ENCODE results near the gene BTBD9.

BTBD9 gene

DNA sequence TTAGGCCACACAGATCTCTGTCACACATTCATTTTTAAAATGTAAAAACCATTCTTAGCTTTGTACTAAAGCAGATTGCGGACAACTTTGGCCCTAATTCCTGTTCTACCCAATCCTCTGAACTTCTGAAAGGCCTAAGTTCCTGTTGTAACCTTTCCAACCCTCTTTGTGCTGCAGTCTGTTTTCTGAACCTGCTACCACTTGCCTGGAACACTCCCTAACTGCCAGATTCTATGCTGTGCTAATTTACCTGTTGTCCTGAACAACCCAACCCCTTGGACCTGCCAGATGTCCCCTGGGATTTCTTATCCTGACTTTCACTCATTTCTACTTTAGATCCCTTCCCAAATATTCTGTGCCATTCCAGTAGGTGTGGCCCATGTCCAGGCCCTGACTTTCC is 421.5 kb downstream of the BTBD9 start:
- in situ Hi-C loops (cut with HindIII; ENCODE audit: low pct_ligation_motif_present, low pct_unique_long_range_greater_than_20kb, low sequenced_read_pairs): no loop called here
- no peak for DNase-seq

DNA sequence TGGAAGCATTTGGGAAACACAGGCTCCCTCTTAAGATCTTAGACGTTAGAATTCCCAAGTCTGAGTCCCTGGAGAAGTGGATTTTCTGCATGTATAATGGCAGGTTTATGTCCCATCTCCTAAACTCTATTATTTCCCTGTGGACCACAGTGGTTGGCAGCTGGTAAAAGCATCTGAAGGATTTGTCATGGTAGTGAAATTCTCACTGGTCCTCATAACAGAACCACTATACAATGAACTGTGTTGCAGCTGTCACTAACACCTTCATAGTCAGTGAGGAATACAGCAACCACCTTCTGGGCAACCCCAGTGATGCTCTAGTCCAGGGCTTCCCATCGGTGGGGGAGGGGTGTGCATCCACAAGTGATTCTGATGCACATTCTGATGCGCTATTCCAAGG is 423.3 kb downstream of the BTBD9 start:
- in situ Hi-C loops (cut with HindIII; ENCODE audit: low pct_ligation_motif_present, low pct_unique_long_range_greater_than_20kb, low sequenced_read_pairs): no loop called here
- no peak for DNase-seq

DNA sequence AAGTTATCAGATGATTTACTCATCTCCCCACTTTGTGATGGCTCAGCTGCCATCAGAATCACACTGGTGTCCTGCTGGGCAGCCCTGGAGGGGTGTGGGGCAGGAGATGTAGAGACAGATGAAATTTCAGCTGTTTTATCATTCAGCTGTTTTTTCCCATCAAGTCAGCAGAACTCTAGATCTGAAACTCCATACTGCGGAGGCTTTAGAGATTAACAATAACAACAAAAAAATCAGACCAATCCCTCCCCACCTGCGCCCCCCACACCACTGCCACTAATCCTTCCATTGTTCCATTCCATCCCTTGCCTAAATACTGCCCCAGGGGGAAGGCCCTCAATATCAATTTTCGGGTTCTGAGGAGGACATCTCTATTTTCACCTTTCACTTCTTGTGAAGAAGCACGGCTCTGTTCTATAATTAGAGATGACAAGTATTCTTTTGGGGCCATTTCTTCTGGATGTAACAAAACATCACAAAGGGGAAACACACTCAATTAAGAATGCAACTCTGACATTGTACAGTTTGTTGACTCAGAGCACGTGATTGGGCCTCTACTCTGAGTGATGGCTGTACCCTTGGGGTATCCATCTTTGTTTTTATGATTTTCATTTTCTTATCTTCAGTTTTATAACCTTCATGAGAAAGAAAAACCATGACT is 423.9 kb downstream of the BTBD9 start:
- in situ Hi-C loops (cut with HindIII; ENCODE audit: low pct_ligation_motif_present, low pct_unique_long_range_greater_than_20kb, low sequenced_read_pairs): no loop called here
- DNase-seq: no peak

DNA sequence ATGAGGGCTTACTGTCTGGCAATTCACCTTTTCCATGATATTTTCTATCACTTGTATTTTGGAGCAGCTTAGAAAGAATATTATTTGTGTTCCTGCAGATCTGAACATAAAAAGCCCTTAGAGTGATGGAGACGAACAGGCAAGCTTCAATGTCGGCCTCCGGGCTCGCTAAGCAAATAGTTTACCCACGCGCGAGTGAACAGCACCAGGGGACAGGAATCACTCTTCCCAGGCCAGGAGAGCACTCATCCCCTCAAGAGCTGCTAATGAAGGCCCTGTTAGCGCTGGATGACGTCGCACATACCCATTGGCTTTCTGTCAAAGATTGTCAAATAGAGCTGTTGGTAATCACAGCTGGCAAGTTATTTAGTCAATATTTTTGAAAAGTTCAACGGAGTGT is 424.5 kb downstream of the BTBD9 start:
- in situ Hi-C loops (cut with HindIII; ENCODE audit: low pct_ligation_motif_present, low pct_unique_long_range_greater_than_20kb, low sequenced_read_pairs): no loop called here
- no peak for DNase-seq

DNA sequence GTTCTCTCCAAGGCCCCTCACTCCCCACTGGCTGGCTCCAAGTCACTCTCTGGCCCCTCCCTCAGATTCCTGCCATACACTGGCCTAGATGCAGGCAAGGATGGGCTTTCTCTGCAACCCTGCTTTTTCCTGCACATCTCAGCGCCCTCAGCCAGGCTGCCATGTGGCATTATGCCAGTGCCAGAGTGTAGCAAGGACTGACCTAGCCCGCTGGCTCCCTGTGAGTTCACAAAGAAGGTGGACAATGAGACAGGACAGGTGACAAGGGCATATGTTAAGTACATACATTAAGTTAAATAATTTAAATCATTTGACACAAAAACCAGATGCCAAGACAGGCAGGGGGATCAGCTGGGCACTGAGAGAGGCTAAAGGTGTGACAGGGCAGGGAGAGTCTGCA is 425.6 kb downstream of the BTBD9 start:
- in situ Hi-C loops (cut with HindIII; ENCODE audit: low pct_ligation_motif_present, low pct_unique_long_range_greater_than_20kb, low sequenced_read_pairs): no loop called here
- no peak for DNase-seq

DNA sequence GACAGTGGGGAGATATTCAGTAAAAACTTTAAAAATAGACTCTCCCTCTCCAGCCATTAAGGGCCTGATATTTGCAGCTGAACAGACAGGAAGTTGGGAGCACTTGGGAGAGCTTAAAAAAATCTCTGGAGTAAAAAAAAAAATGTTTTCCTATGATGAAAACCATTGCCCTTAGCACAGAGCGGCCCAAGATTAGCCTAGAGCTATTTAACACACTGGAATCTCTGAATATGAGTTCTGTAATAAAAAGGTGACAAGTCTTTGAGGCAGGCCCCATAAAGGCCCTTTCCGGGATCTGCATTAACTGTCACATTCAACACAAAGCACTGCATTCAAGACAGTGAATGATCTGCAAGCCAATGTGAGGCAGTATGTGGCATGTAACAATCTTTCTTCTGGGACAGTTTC is 426.5 kb downstream of the BTBD9 start:
- in situ Hi-C loops (cut with HindIII; ENCODE audit: low pct_ligation_motif_present, low pct_unique_long_range_greater_than_20kb, low sequenced_read_pairs): no loop called here
- DNase-seq: no peak

DNA sequence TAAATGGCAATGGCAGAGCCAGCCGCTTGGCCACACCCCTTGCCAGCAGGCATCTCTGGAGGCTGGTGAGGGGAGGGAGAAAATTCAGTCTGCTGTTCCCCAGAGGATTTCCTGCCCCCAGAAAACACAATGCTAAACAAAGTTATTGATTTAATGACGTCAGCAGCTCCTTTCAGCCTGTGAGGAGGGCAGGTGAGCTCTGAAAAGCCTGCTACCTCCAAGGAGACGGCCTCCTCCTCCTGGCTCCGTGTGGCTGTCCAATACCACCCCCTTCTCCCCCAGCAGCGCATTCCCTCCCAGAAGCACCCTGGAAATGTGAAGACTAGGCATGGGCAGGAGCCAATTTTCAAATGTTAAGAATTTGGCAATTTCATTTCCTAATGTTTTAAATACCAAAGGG is 427.1 kb downstream of the BTBD9 start:
- in situ Hi-C loops (cut with HindIII; ENCODE audit: low pct_ligation_motif_present, low pct_unique_long_range_greater_than_20kb, low sequenced_read_pairs): no loop called here

DNA sequence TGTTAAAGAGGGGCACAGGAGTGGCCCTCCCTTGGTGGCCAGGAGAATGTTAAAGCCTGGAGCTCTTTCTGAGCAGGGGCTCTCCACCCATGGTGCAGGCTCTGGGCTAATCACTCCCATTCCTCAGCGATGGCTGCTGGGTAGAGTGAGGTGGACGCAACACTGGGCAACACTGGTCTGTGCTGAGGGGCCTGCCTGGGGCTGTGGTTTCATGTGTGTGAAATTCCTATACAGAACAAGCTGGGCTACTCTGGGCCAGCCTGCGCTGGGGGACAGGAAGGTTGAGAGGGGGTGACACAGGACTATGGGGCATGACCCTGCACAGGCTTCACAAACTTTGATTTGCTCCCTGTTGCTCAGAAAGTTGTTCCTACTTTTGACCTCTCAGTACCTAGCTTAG is 427.6 kb downstream of the BTBD9 start:
- in situ Hi-C loops (cut with HindIII; ENCODE audit: low pct_ligation_motif_present, low pct_unique_long_range_greater_than_20kb, low sequenced_read_pairs): no loop called here
- DNase-seq: no peak

More for the DNA sequence above, 427.1 kb downstream of the BTBD9 start:
- no peak for DNase-seq

DNA sequence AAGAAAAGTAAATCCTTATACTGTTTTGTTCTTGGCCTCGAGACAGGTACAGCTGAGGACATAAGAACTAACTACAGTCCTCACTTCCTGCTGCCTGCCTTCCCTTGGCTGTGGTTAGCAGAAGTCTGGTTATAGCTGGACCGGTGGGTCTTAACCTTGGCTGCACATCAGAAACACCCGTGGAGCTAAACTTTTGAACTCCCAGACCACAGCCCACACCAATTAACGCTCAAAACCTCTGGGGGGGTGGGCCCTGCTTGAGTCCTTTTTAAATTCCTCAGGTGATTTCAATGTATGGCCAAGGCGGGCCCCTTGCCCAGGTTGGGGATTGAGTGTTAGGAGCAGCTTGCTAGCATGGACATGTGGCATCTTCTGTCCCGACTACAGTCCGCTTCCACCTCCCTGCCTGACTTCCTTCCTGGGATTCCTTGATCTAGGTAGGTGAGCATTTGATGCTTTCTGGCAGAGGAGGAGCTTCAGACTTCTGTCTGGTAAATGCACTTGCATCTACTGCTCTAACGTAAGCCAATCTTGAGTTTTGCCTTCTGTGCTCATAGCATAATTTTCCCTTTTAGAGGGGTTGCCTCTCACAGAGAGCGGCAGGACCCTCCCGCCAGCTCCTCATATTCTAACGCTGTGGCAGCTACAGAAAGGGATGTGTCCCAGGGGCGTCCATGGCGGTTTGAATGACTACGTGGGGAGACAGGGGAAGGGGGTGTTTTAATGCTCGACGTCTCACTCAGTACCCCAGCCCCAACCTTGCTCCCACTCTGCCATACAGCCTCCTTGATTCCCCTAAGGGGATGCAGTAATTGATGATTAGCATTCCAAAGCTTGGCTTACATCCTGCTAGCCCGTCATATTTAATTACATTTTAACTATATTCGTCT is 430.1 kb downstream of the BTBD9 start:
- in situ Hi-C loops (cut with HindIII; ENCODE audit: low pct_ligation_motif_present, low pct_unique_long_range_greater_than_20kb, low sequenced_read_pairs): no loop called here
- no peak for DNase-seq

DNA sequence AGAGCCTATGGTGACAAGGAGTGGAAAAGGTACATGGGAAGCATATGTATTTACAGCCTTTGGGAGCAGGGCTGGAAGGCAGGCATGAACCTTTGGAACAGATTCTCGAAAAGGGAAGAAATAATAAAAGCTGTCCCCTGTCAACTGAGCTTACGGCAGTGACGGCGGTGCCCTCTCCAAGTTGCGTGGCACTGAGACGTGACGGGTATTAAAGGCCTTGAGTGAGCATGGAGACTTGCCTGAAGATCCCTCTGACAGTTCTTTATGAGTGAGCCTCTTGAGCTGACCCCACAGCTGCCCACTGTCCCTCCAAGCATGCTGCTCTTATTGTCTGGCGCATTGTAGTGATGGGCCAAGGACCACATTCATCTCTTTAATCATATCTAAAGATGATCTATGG is 431.7 kb downstream of the BTBD9 start:
- DNase-seq: no peak
- in situ Hi-C loops (cut with HindIII; ENCODE audit: low pct_ligation_motif_present, low pct_unique_long_range_greater_than_20kb, low sequenced_read_pairs): no loop called here

DNA sequence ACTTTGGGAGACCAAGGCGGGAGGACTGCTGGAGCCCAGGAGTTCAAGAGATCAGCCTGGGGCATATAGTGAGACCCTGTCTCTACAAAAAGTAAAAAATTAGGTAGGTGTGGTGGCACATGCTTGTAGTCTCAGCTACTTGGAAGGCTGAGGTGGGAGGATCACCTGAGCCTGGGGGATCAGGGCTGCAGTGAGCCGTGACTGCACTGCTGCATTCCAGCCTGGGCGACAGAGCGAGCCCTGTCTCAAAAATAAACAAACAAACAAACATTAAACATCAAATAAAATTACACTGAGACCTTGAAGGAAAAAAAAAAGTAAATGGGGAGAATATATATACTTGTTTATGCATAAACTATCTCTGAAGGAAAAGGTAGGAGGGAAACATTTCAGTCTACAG is 432.4 kb downstream of the BTBD9 start:
- DNase-seq: no peak
- in situ Hi-C loops (cut with HindIII; ENCODE audit: low pct_ligation_motif_present, low pct_unique_long_range_greater_than_20kb, low sequenced_read_pairs): no loop called here

DNA sequence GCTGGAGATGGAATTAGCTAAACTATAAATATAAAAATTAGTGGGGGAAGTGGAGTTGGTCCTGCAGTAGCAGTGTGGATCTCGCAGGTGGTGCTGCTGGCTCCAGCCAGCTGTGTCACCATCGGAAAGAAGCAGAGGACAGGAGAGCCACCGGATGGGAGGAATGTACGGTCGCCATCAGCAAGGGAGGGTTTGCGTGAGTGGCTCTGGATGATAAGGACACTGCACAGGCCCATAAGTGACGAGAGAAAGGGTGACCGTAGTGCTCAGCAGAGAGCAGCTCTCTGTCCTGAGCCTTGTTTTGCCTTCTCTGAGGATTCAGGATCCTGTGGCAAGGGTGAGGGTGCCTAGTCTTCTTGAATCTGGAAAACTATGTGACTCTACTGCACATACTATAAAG is 441.5 kb downstream of the BTBD9 start:
- no peak for DNase-seq
- in situ Hi-C loops (cut with HindIII; ENCODE audit: low pct_ligation_motif_present, low pct_unique_long_range_greater_than_20kb, low sequenced_read_pairs): no loop called here

DNA sequence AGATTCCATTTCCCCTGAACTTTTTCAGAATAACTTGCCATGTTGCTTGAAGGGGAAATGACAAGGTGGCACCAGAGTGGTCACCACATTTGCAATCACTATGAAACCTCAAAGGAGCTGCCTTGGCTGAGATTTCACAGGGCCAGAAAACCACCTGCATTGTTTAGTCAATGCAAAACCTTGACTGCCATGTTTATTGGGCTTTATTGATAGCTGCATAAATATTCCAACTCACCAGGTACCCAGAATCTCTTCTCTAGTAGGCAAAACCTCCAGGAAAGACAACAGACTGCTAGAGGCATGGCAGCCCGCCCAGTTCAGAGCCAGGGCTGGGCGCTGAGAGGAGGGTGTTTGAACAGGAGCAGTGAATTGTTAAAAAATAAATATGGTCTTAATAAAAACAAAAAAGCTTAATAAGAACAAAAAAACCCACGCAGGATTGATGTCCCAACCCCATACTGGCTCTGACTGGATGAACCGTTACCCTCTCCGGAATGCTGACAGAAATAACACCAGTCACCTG is 444.6 kb downstream of the BTBD9 start:
- in situ Hi-C loops (cut with HindIII; ENCODE audit: low pct_ligation_motif_present, low pct_unique_long_range_greater_than_20kb, low sequenced_read_pairs): no loop called here
- no peak for DNase-seq

DNA sequence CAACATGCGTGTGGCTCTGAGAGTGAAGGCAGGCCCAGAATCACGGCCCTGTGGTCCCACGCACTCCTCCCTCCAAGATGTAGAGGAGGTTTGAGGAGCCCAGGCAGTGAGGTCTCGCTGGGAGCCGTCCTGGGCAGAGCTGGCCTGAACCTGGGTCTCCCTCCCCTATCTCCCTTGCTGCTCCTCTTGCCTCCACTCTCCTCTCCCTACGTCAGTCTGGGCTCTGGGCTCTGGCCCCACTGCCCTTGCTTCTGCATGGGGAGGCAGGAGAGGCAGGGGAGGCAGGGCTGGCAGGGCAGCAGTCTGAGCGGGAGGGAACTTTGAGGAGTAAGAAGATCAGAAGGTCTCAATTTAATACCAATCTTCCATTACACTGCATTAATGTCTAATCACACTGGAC is 445.1 kb downstream of the BTBD9 start:
- no peak for DNase-seq
- in situ Hi-C loops (cut with HindIII; ENCODE audit: low pct_ligation_motif_present, low pct_unique_long_range_greater_than_20kb, low sequenced_read_pairs): no loop called here

DNA sequence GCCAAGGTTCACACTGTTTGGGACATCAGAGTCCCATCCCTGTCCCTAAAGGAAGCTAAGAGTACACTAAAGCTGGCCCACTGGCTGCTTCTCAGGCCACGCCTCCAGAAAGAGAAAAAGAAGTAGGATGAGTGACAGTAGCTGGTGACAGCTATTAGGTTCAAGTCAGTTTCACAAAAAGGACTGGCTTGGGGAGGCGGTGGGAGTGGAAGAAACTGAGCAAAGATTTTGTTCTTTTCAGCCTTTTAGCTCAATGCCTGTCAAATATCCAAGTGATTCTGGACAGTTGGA is 445.5 kb downstream of the BTBD9 start:
- no peak for DNase-seq
- in situ Hi-C loops (cut with HindIII; ENCODE audit: low pct_ligation_motif_present, low pct_unique_long_range_greater_than_20kb, low sequenced_read_pairs): no loop called here

DNA sequence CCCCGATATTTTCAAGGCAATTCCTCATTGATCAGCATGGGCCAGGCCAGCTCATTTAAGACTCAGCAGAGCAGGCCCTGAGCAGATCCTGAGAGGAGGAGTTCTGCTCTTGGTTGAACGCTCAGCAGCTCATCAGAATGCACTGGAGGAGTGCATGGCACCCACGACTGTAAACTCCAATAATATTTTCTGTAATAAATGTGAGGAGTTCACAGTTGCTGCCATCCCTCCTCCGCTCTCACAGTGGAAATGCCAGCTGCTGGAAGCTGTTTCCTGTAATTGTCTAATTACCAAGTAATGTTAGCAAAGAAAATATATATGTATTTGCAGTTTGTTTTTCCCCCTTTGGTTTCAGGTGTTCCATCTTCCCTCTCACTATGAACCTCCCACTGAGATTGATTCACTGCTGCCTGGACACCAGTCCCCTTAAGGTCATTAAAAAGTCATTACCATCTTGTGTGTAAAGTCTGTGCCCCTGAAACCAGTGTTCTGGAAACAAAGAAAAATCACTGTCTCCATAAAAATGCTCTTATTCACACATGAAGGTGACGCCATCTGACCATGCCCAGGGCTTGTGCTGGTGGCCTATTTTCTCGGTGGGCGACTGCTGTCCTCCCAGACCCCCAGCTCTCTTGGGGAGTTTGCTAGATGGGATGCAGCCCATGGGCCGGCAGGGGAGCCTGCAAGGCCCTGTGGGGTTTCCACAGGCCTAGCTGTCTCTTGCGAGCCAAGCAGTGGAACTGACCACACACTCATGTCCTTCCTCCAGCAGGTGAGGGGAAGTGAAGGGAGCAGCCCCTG is 446.0 kb downstream of the BTBD9 start:
- no peak for DNase-seq
- in situ Hi-C loops (cut with HindIII; ENCODE audit: low pct_ligation_motif_present, low pct_unique_long_range_greater_than_20kb, low sequenced_read_pairs): no loop called here

DNA sequence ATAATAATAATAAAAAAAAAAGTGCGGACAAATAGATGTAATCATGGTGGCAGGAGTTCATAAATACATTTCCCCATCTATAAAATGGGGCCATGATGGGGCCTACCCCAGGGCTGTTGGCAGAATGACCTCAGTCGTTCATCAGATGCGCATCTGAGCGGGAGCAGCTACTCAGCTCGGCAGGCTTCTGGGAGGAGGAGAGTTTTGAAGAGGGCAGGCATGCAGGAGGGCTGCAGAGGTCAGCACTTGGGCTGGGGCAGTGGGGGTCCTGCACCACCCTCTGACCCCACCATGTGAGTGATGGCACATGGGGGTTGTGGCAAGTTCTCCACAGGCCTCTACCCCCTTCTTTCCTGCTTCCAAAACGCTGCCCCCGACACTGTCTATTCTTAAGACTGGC is 446.7 kb downstream of the BTBD9 start:
- in situ Hi-C loops (cut with HindIII; ENCODE audit: low pct_ligation_motif_present, low pct_unique_long_range_greater_than_20kb, low sequenced_read_pairs): no loop called here
- no peak for DNase-seq

DNA sequence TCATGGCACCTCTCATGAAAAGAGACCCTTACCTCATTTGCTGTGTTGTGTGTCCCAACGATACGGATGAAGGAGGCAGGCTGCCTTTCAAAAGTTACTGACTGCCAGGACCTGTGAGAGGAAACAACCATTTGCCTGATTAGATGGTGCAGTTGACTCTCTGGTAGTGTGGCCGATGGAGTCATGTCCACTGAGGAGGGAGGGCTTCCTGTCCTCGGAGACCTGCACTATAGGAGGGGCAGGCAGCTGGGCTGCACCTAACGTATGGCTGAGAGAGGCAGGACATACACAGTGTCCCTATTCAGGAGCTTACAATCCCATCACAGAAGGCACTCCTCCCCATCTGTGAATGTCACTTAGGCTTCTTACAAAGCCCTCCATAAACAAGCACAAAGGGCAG is 447.2 kb downstream of the BTBD9 start:
- no peak for DNase-seq
- in situ Hi-C loops (cut with HindIII; ENCODE audit: low pct_ligation_motif_present, low pct_unique_long_range_greater_than_20kb, low sequenced_read_pairs): no loop called here

DNA sequence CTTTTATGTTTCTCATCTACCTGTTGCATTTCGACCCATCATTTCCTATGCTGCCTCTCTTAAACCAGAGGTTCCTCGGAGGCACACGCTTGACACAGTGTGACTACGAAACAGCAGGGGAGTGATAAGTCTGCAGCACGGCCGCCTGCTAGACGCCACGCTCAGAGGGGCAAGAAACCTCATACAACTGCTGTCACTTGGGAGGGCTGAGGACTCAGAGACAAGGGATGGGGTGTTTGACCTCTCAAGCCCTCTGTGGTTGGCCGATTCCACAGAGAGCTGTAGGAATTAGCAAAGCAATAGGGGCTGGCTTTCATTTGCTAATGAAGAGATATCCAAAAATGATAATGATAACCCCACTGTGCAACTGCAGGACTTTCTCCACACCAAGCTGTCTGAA is 447.7 kb downstream of the BTBD9 start:
- no peak for DNase-seq
- in situ Hi-C loops (cut with HindIII; ENCODE audit: low pct_ligation_motif_present, low pct_unique_long_range_greater_than_20kb, low sequenced_read_pairs): no loop called here

Measured in ACHN (cell line).